Measurements from ENCODE around the gene FEM1B. TPM values are rescaled to one million over a fixed set of nuclear protein-coding genes. Genes with fewer than 3 reads are reported as not detected.

The FEM1B gene
- total RNA-seq, 1 experiment from 2014 or later, result 47.5 TPM

GRCh38 chr15:68343579-68344225, 66.2 kb downstream of the FEM1B start:
- Histone ChIP-seq H3K9me3 (ENCODE audit: low read length) (no peaks in the 10 kb centered on the region), H3K4me2 (ENCODE audit: low read depth, low read length, poor library complexity, severe bottlenecking) (no peak overlapping the region), H3K9me2 (replicated peaks; ENCODE audit: insufficient read depth, low read length) (no peaks in the 10 kb centered on the region), H3K4me3 (ENCODE audit: low read length) (no peak overlapping the region), H3K27ac (ENCODE audit: low read length) (no peak overlapping the region), H3K79me2 (ENCODE audit: low read length) (no peaks in the 10 kb centered on the region), H3K27me3 (ENCODE audit: low read length) (no peaks in the 10 kb centered on the region), H4K20me1 (ENCODE audit: insufficient read depth, low read depth, low read length) (no peaks in the 10 kb centered on the region; the same call in 1 of the 2 replicates), H3K4me1 (ENCODE audit: low read length) (no peaks in the 10 kb centered on the region), H3K9ac (ENCODE audit: low read length) (no peak overlapping the region), H2AFZ (ENCODE audit: low read length) (no peak overlapping the region), H3K36me3 (ENCODE audit: insufficient read depth, low read length) (no peaks in the 10 kb centered on the region)
- DNase-seq, result no peak

DNA sequence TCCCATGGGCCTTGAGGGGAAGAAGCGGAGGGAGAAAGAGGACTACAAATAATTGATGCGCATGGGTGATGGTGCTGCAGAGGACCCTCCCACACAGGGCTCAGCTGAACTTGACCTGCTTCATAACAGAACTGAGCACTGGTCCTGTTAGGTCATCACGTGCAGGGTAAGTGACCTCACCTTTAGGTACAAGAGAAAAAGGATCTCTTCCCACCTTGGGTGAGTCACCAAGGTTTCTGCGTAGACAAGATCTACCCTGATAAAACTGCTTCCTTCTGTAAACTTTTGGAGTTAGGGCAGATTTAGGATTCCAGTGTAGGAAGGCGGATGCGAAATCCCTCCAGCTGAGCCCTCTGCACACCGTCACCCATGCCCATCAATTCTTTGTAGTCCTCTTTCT, 67.1 kb downstream of the FEM1B start:
- no peak overlapping the region for H3K4me3 ChIP-seq (ENCODE audit: low read length)
- no peaks in the 10 kb centered on the region; the same call in 1 of the 2 replicates for H4K20me1 ChIP-seq (ENCODE audit: insufficient read depth, low read depth, low read length)
- DNase-seq, result no peak
- no peaks in the 10 kb centered on the region for H3K4me1 ChIP-seq (ENCODE audit: low read length)
- no peaks in the 10 kb centered on the region for H3K36me3 ChIP-seq (ENCODE audit: insufficient read depth, low read length)
- no peak overlapping the region for H3K4me2 ChIP-seq (ENCODE audit: low read depth, low read length, poor library complexity, severe bottlenecking)
- no peak overlapping the region for H2AFZ ChIP-seq (ENCODE audit: low read length)
- H3K27ac ChIP-seq (ENCODE audit: low read length), result no peak overlapping the region
- no peak overlapping the region for H3K9ac ChIP-seq (ENCODE audit: low read length)
- H3K79me2 ChIP-seq (ENCODE audit: low read length), result no peaks in the 10 kb centered on the region
- H3K9me2 ChIP-seq (replicated peaks; ENCODE audit: insufficient read depth, low read length), result no peaks in the 10 kb centered on the region
- no peaks in the 10 kb centered on the region for H3K9me3 ChIP-seq (ENCODE audit: low read length)
- no peaks in the 10 kb centered on the region for H3K27me3 ChIP-seq (ENCODE audit: low read length)

Other genes with a start within 250 kb of the FEM1B start
- gene PIAS1, start 223.4 kb upstream of the FEM1B start, total RNA-seq (2014; rRNA removed; shearing (Covaris generic); ENCODE audit: low replicate concordance), result 33.2 and 106 TPM in 2 replicates
- gene CALML4, start 72.4 kb upstream of the FEM1B start, total RNA-seq (2014; rRNA removed; shearing (Covaris generic); ENCODE audit: low replicate concordance), result 3.0 and 7.0 TPM in 2 replicates
- gene CLN6, start 48.0 kb upstream of the FEM1B start, total RNA-seq (2014; rRNA removed; shearing (Covaris generic); ENCODE audit: low replicate concordance), result 30.2 and 80.0 TPM in 2 replicates
- gene ITGA11, start 154.4 kb downstream of the FEM1B start, total RNA-seq (2014; rRNA removed; shearing (Covaris generic); ENCODE audit: low replicate concordance), result not detected in 2 replicates